ENCODE data around the gene ARSB. TPM values are rescaled to one million over a fixed set of nuclear protein-coding genes. Genes with fewer than 3 reads are reported as not detected.

Gene ARSB
- total and polyA plus RNA-seq, 2 donors from 2014 or later, result 8.3 to 16.4 TPM

- no peaks in the 10 kb centered on the region for H3K9me3 ChIP-seq (ENCODE audit: control insufficient read depth in 2 of 3, insufficient read depth in 1 of 3, low read length in 3 of 3)
- peaks cover 2 to 17% (median 11%) of the 10 kb centered on the region in 3 donors for H3K4me1 ChIP-seq (ENCODE audit: control insufficient read depth in 2 of 3, insufficient read depth in 2 of 3, low read depth in 1 of 3, low read length in 3 of 3)
- intact Hi-C loops (cut with DNase I), result no loop called here
- peak overlapping the region in 2 of 3 donors; percentile 18 to 44 for H3K4me3 ChIP-seq (ENCODE audit: low read length in 3 of 3)
- no peak overlapping the region for H3K9ac ChIP-seq (ENCODE audit: low read length in 3 of 3)
- TF ChIP-seq CTCF (IDR thresholded peaks at IDR 0.05; ENCODE audit: borderline replicate concordance, extremely low read depth, insufficient read depth), result no peak
- DNase-seq (peak in 3 of 5 donors; percentile 47 to 87 (median 69)), FAIRE-seq (no peak)
- H3K36me3 ChIP-seq (ENCODE audit: control insufficient read depth in 2 of 3, insufficient read depth in 3 of 3, low read length in 3 of 3), result no peaks in the 10 kb centered on the region
- H3K27me3 ChIP-seq (ENCODE audit: control insufficient read depth, insufficient read depth, low read length), result no peaks in the 10 kb centered on the region
- peak overlapping the region; percentile 3 to 38 for H3K27ac ChIP-seq (ENCODE audit: low read depth in 2 of 2, low read length in 2 of 2)
Measured at GRCh38 chr5:78972654-78973428, 12.3 kb downstream of the ARSB start.

- H3K4me1 ChIP-seq (ENCODE audit: control insufficient read depth in 2 of 3, insufficient read depth in 2 of 3, low read depth in 1 of 3, low read length in 3 of 3), result peaks cover 2 to 17% (median 11%) of the 10 kb centered on the region in 3 donors
- no peak overlapping the region for H3K9ac ChIP-seq (ENCODE audit: low read length in 3 of 3)
- DNase-seq (no peak), FAIRE-seq (no peak)
- no peaks in the 10 kb centered on the region for H3K36me3 ChIP-seq (ENCODE audit: control insufficient read depth in 2 of 3, insufficient read depth in 3 of 3, low read length in 3 of 3)
- H3K4me3 ChIP-seq (ENCODE audit: low read length in 3 of 3), result no peak overlapping the region
- no peaks in the 10 kb centered on the region for H3K9me3 ChIP-seq (ENCODE audit: control insufficient read depth in 2 of 3, insufficient read depth in 1 of 3, low read length in 3 of 3)
- intact Hi-C loops (cut with DNase I), result no loop called here
- no peak overlapping the region for H3K27ac ChIP-seq (ENCODE audit: low read depth in 2 of 2, low read length in 2 of 2)
- H3K27me3 ChIP-seq (ENCODE audit: control insufficient read depth, insufficient read depth, low read length), result no peaks in the 10 kb centered on the region
- no peak for TF ChIP-seq CTCF (IDR thresholded peaks at IDR 0.05; ENCODE audit: borderline replicate concordance, extremely low read depth, insufficient read depth)
Measured at GRCh38 chr5:78971998-78972397, 13.1 kb downstream of the ARSB start.

- no peak for TF ChIP-seq CTCF (IDR thresholded peaks at IDR 0.05; ENCODE audit: borderline replicate concordance, extremely low read depth, insufficient read depth)
- FAIRE-seq (no peak), DNase-seq (no peak)
- Histone ChIP-seq H3K4me3 (ENCODE audit: low read length in 3 of 3) (no peak overlapping the region), H3K27me3 (ENCODE audit: control insufficient read depth, insufficient read depth, low read length) (no peaks in the 10 kb centered on the region), H3K9ac (ENCODE audit: low read length in 3 of 3) (no peak overlapping the region), H3K36me3 (ENCODE audit: control insufficient read depth in 2 of 3, insufficient read depth in 3 of 3, low read length in 3 of 3) (no peaks in the 10 kb centered on the region), H3K4me1 (ENCODE audit: control insufficient read depth in 2 of 3, insufficient read depth in 2 of 3, low read depth in 1 of 3, low read length in 3 of 3) (peaks cover 2 to 9% (median 9%) of the 10 kb centered on the region in 3 donors), H3K27ac (ENCODE audit: low read depth in 2 of 2, low read length in 2 of 2) (no peak overlapping the region), H3K9me3 (ENCODE audit: control insufficient read depth in 2 of 3, insufficient read depth in 1 of 3, low read length in 3 of 3) (no peaks in the 10 kb centered on the region)
- intact Hi-C loops (cut with DNase I), result no loop called here
Measured at GRCh38 chr5:78968781-78969180, 16.3 kb downstream of the ARSB start.

All from kidney (tissue), 14 donors.